ENCODE data around the gene HNRNPM. TPM values are rescaled to one million over a fixed set of nuclear protein-coding genes. Genes with fewer than 3 reads are reported as not detected.

HNRNPM gene
- total RNA-seq, 1 donor from 2014 or later, result 198 TPM

- Histone ChIP-seq H3K27me3 (no peaks in the 10 kb centered on the region), H3K36me3 (peaks cover 0 to 5% of the 10 kb centered on the region in 2 donors), H3K9me3 (no peaks in the 10 kb centered on the region), H3K27ac (no peak overlapping the region), H3K4me1 (peaks cover 7 to 10% of the 10 kb centered on the region in 2 donors), H3K4me3 (peak overlapping the region; percentile 61 to 80)
- intact Hi-C loops (cut with DNase I), result loop anchor here (1.0 to 2.0 kb wide), 2 partner anchors 93 to 151 kb away; partner anchors contain the start of gene MARCHF2
- peak; percentile 73 to 91 (median 80) for TF ChIP-seq CTCF (IDR thresholded peaks at IDR 0.05)
- peak in 1 of 2 donors; percentile 87 for DNase-seq (ENCODE audit: low spot score in 2 of 2)
These were observed 61.1 kb downstream of the HNRNPM start for GRCh38 chr19:8505680-8506401.

GRCh38 chr19:8506402-8506957 lies 61.7 kb downstream of the HNRNPM start:
- Histone ChIP-seq H3K27ac (no peak overlapping the region), H3K27me3 (no peaks in the 10 kb centered on the region), H3K9me3 (no peaks in the 10 kb centered on the region), H3K4me3 (peak overlapping the region; percentile 61 to 80), H3K4me1 (peaks cover 7 to 10% of the 10 kb centered on the region in 2 donors), H3K36me3 (peaks cover 0 to 11% of the 10 kb centered on the region in 2 donors)
- no peak for DNase-seq (ENCODE audit: low spot score in 2 of 2)
- intact Hi-C loops (cut with DNase I), result loop anchor here (1.0 to 2.0 kb wide), 2 partner anchors 93 to 152 kb away; partner anchors contain the start of gene MARCHF2
- TF ChIP-seq CTCF (IDR thresholded peaks at IDR 0.05), result no peak

GRCh38 chr19:8510589-8511115 lies 65.9 kb downstream of the HNRNPM start:
- no peak overlapping the region for H3K4me3 ChIP-seq
- intact Hi-C loops (cut with DNase I), result loop anchor here (10.0 kb wide), 1 partner anchor 586 kb away; the partner anchor contains the start of genes CTXN1 and SNAPC2
- DNase-seq (ENCODE audit: low spot score in 2 of 2), result no peak
- H3K4me1 ChIP-seq, result peaks cover 11 to 15% of the 10 kb centered on the region in 2 donors
- no peaks in the 10 kb centered on the region for H3K9me3 ChIP-seq
- no peak for TF ChIP-seq CTCF (IDR thresholded peaks at IDR 0.05)
- no peaks in the 10 kb centered on the region for H3K27me3 ChIP-seq
- H3K36me3 ChIP-seq, result peaks cover 0 to 13% of the 10 kb centered on the region in 2 donors
- H3K27ac ChIP-seq, result no peak overlapping the region

- H3K36me3 ChIP-seq, result peaks cover 0 to 13% of the 10 kb centered on the region in 2 donors
- no peak overlapping the region for H3K27ac ChIP-seq
- H3K4me3 ChIP-seq, result no peak overlapping the region
- no peak for TF ChIP-seq CTCF (IDR thresholded peaks at IDR 0.05)
- no peaks in the 10 kb centered on the region for H3K27me3 ChIP-seq
- intact Hi-C loops (cut with DNase I), result loop anchor here (10.0 kb wide), 1 partner anchor 587 kb away; the partner anchor contains the start of genes CTXN1 and SNAPC2
- no peak for DNase-seq (ENCODE audit: low spot score in 2 of 2)
- peaks cover 6 to 7% of the 10 kb centered on the region in 2 donors for H3K4me1 ChIP-seq
- no peaks in the 10 kb centered on the region for H3K9me3 ChIP-seq
These were observed 66.9 kb downstream of the HNRNPM start for GRCh38 chr19:8511573-8512101.

GRCh38 chr19:8512115-8512967 lies 67.6 kb downstream of the HNRNPM start:
- Histone ChIP-seq H3K4me1 (peaks cover 6 to 7% of the 10 kb centered on the region in 2 donors), H3K4me3 (no peak overlapping the region), H3K9me3 (no peaks in the 10 kb centered on the region), H3K27ac (peak overlapping the region; percentile 96 to 98), H3K27me3 (no peaks in the 10 kb centered on the region), H3K36me3 (peaks cover 0 to 13% of the 10 kb centered on the region in 2 donors)
- intact Hi-C loops (cut with DNase I), result loop anchor here (10.0 kb wide), 1 partner anchor 588 kb away; the partner anchor contains the start of genes CTXN1 and SNAPC2
- DNase-seq (ENCODE audit: low spot score in 2 of 2), result no peak
- TF ChIP-seq CTCF (IDR thresholded peaks at IDR 0.05), result no peak
